Body of pancreas (tissue), 4 donors: ENCODE results near the gene CKMT2.

Experiments
- POLR2A ChIP-seq, 3 donors: fragments of 450-650 bp; IDR thresholded peaks; one replicate each; pipeline ENCODE4 v1.6.1; 2016; ENCODE audit warnings: antibody characterized with exemption in 3 of 3, mild to moderate bottlenecking in 2 of 3
- TF ChIP-seq, protein P1 (sequence below), 7 experiments: fragments of 450-650 bp in 4 of 7; fragments of 200-600 bp in 3 of 7; sonication (generic) in 3 of 7; IDR thresholded peaks; one replicate each; pipeline ENCODE4 v1.5.1; 2016 to 2019; ENCODE audit warnings: antibody characterized with exemption in 7 of 7

DNA sequence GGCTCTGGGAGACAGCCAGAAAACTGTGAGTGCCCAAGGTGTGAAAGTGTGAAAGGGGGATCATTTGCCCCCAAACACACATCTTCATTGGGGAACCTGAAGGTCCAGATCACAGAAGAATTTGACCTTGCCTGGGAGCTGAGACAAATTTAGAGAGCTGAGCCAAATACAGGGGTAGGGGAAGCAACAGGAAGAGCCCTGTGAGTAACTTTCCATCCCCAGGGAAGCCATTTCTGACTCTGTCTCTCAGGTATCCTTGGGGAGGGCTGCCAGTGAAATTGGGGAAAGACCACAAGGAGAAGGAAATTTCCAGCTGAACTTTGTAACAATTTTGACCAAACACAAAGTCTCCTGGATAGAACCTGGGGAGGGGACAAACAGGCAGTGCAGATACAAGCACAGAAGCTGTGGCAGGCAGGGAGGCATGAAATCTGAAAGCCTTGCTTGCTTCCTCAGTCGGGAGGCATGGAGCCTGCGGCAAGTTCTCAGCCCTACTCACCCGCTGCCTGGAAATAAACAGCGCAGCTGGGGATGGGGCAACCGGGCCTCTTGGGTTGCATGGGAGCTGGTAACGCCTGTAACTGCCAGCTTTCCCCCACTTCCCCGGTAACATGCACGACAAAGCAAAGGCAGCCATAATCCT lies 36.8 kb downstream of the CKMT2 start:
- TF ChIP-seq, protein P1, sequence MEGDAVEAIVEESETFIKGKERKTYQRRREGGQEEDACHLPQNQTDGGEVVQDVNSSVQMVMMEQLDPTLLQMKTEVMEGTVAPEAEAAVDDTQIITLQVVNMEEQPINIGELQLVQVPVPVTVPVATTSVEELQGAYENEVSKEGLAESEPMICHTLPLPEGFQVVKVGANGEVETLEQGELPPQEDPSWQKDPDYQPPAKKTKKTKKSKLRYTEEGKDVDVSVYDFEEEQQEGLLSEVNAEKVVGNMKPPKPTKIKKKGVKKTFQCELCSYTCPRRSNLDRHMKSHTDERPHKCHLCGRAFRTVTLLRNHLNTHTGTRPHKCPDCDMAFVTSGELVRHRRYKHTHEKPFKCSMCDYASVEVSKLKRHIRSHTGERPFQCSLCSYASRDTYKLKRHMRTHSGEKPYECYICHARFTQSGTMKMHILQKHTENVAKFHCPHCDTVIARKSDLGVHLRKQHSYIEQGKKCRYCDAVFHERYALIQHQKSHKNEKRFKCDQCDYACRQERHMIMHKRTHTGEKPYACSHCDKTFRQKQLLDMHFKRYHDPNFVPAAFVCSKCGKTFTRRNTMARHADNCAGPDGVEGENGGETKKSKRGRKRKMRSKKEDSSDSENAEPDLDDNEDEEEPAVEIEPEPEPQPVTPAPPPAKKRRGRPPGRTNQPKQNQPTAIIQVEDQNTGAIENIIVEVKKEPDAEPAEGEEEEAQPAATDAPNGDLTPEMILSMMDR (IDR thresholded peaks at IDR 0.05) = no peak
- TF ChIP-seq POLR2A (IDR thresholded peaks at IDR 0.05) = no peak
